SHP77 (cell line): Measurements from ENCODE around the gene SYCP2L.
"Not testable (repeated sequence)": the region's sequence is repeated elsewhere in the genome, so short reads cannot be mapped to it uniquely, and the experiment has no call there.

Experiments
- DNase-seq, 2 experiments: peaks; one replicate each; lab custom pipeline; 2025; lab: John Stamatoyannopoulos, UW

The SYCP2L gene

GRCh38 chr6:10886691-10887502 is at the start of gene SYCP2L:
SYCP2L (plus strand) TSS chr6:10887052; CDS start chr6:10887127, 75 bp downstream.
- peak; percentile 45 to 59 for DNase-seq

- DNase-seq = peak in 1 of 2 experiments; percentile 32
These were observed 49.2 kb upstream of the SYCP2L start for GRCh38 chr6:10837622-10837994.

- DNase-seq = peak; percentile 81 to 93
These were observed 48.7 kb upstream of the SYCP2L start, which contains the start of gene MAK for GRCh38 chr6:10837995-10838793. MAK (minus strand) TSS chr6:10838539; CDS start chr6:10830648, 7,891 bp downstream.

- peak in 1 of 2 experiments; percentile 32 for DNase-seq
These were observed 48.0 kb upstream of the SYCP2L start for GRCh38 chr6:10838794-10839333.

GRCh38 chr6:10843554-10843953 is 43.3 kb upstream of the SYCP2L start:
- DNase-seq = no peak

- no peak for DNase-seq
These were observed 39.2 kb upstream of the SYCP2L start for GRCh38 chr6:10847684-10848083.

GRCh38 chr6:10849901-10850300 is 37.0 kb upstream of the SYCP2L start:
- DNase-seq = no peak

GRCh38 chr6:10850728-10851127 is 36.1 kb upstream of the SYCP2L start:
- DNase-seq = no peak

- DNase-seq = no peak
These were observed 34.4 kb upstream of the SYCP2L start for GRCh38 chr6:10852361-10852960.

- DNase-seq = not testable (repeated sequence)
These were observed 33.0 kb upstream of the SYCP2L start for GRCh38 chr6:10853849-10854300.

- DNase-seq = peak; percentile 36 to 50
These were observed 31.8 kb upstream of the SYCP2L start for GRCh38 chr6:10854922-10855632.

- no peak for DNase-seq
These were observed 29.6 kb upstream of the SYCP2L start for GRCh38 chr6:10857259-10857658.

- DNase-seq = no peak
These were observed 25.8 kb upstream of the SYCP2L start for GRCh38 chr6:10861086-10861485.

GRCh38 chr6:10862361-10862760 is 24.5 kb upstream of the SYCP2L start:
- DNase-seq = no peak

GRCh38 chr6:10863031-10863430 is 23.8 kb upstream of the SYCP2L start:
- not testable (repeated sequence) for DNase-seq

- not testable (repeated sequence) for DNase-seq
These were observed 20.1 kb upstream of the SYCP2L start for GRCh38 chr6:10866709-10867108.

- DNase-seq = no peak
These were observed 18.9 kb upstream of the SYCP2L start for GRCh38 chr6:10867952-10868351.

GRCh38 chr6:10873374-10873773 is 13.5 kb upstream of the SYCP2L start:
- no peak for DNase-seq

- no peak for DNase-seq
These were observed 12.6 kb upstream of the SYCP2L start for GRCh38 chr6:10874207-10874606.

GRCh38 chr6:10875026-10875425 is 11.8 kb upstream of the SYCP2L start:
- DNase-seq = no peak

- no peak for DNase-seq
These were observed 9.8 kb upstream of the SYCP2L start for GRCh38 chr6:10877012-10877411.
